GM12864 (cell line): ENCODE measurements around the gene MPRIP.

Experiments
- DNase-seq: peaks from one replicate; pipeline ENCODE4 v3.0.0-alpha.2; 2011; ENCODE audit warnings: low read depth
- H3K4me3 ChIP-seq: 2 replicates; pipeline ENCODE4 v1.5.1; 2011; ENCODE audit warnings: mild to moderate bottlenecking, low read depth, low read length, control low read depth
- CTCF ChIP-seq: IDR thresholded peaks from 2 replicates; pipeline ENCODE4 v1.5.1; 2011; ENCODE audit warnings: low read depth, mild to moderate bottlenecking, moderate library complexity, low read length, control low read depth, inconsistent platforms; ENCODE audit errors: missing control alignments

MPRIP gene

GRCh38 chr17:17236295-17237025, 194.2 kb downstream of the MPRIP start:
- TF ChIP-seq CTCF = no peak
- peak overlapping the region; percentile 54 for H3K4me3 ChIP-seq
- DNase-seq = no peak

GRCh38 chr17:17237026-17237799, 195.0 kb downstream of the MPRIP start, which contains the start of gene FLCN:
Gene FLCN, minus strand, starts transcription at chr17:17237168. Its CDS starts 9,031 bp downstream, at chr17:17228137.
- no peak for TF ChIP-seq CTCF
- peak within 1 kb of the TSS; percentile 54 for H3K4me3 ChIP-seq
- DNase-seq = peak; percentile 70

- TF ChIP-seq CTCF = no peak
- DNase-seq = no peak
- H3K4me3 ChIP-seq = no peak overlapping the region
Observed at GRCh38 chr17:17239832-17240231, 197.6 kb downstream of the MPRIP start.

- TF ChIP-seq CTCF = no peak
- DNase-seq = no peak
- H3K4me3 ChIP-seq = no peak overlapping the region
Observed at GRCh38 chr17:17241656-17242055, 199.4 kb downstream of the MPRIP start.

GRCh38 chr17:17242246-17242645, 200.0 kb downstream of the MPRIP start:
- no peak for TF ChIP-seq CTCF
- H3K4me3 ChIP-seq = no peak overlapping the region
- no peak for DNase-seq
